ENCODE results near the gene CHST14.

CHST14 gene, protein sequence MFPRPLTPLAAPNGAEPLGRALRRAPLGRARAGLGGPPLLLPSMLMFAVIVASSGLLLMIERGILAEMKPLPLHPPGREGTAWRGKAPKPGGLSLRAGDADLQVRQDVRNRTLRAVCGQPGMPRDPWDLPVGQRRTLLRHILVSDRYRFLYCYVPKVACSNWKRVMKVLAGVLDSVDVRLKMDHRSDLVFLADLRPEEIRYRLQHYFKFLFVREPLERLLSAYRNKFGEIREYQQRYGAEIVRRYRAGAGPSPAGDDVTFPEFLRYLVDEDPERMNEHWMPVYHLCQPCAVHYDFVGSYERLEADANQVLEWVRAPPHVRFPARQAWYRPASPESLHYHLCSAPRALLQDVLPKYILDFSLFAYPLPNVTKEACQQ

DNA sequence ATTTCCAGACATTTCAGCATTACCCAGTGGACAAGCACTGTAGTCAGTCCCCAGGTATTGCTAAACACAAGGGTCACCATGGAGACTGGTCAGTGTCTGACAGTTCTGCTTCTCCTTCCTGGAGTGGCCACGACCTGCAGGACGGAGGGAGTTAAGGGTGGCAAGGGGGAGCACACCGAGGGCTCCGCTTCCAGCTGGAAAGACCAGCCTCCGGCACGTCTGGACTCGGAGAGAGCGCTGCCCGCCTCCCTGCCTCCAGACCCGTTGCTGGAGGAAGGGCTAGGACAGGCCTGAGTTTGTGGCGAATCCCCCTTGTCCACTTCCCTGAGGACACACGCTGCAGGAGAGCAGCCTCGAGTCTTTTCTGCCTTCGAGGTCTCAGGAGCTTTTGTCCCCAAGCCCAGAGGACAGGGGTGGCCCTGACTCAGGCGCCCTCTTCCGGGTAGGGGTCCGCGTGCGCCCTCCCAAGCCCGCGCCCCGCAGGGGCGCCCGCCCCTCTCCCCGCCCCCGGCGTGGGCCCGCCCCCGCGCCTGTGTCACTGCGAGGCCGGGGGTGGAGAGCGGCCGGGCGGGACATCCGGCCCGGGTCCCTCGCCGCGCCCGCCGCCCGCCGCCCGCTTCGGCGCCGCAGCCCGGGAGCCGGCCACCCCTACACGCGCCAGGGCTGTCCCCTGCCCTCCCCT is at the start of gene CHST14:
Gene CHST14 (plus strand): TSS at position 562 of the 682 bp plus-strand sequence. CDS start 230 bp downstream, outside the sequence.
- Histone ChIP-seq H3K27me3 (ENCODE audit: insufficient read depth, low read length) (no peaks in the 10 kb centered on the region), H2AFZ (ENCODE audit: low read length) (no peak within 1 kb of the TSS), H3K36me3 (ENCODE audit: insufficient read depth, low read length) (peaks cover 14% of the 10 kb centered on the region; the same call in 1 of the 2 replicates), H3K79me2 (ENCODE audit: insufficient read depth, low read length) (no peaks in the 10 kb centered on the region), H3K9ac (ENCODE audit: low read length) (peak within 1 kb of the TSS; percentile 77), H3K4me1 (ENCODE audit: insufficient read depth, low read length, severe bottlenecking) (peaks cover 18% of the 10 kb centered on the region), H3K27ac (ENCODE audit: low read depth, low read length, poor library complexity, severe bottlenecking) (peak within 1 kb of the TSS; percentile 48), H3F3A (ENCODE audit: insufficient read depth, low read length) (peaks cover 8% of the 10 kb centered on the region; the same call in 1 of the 2 replicates), H3K4me3 (ENCODE audit: low read depth, low read length, poor library complexity, severe bottlenecking) (peak within 1 kb of the TSS; percentile 82), H3K9me2 (ENCODE audit: low read depth, low read length) (no peaks in the 10 kb centered on the region), H3K9me3 (ENCODE audit: low read length) (no peaks in the 10 kb centered on the region), H4K20me1 (ENCODE audit: insufficient read depth, low read length) (no peaks in the 10 kb centered on the region), H3K4me2 (ENCODE audit: low read length) (peak within 1 kb of the TSS; percentile 100)
- TF ChIP-seq, protein P1, sequence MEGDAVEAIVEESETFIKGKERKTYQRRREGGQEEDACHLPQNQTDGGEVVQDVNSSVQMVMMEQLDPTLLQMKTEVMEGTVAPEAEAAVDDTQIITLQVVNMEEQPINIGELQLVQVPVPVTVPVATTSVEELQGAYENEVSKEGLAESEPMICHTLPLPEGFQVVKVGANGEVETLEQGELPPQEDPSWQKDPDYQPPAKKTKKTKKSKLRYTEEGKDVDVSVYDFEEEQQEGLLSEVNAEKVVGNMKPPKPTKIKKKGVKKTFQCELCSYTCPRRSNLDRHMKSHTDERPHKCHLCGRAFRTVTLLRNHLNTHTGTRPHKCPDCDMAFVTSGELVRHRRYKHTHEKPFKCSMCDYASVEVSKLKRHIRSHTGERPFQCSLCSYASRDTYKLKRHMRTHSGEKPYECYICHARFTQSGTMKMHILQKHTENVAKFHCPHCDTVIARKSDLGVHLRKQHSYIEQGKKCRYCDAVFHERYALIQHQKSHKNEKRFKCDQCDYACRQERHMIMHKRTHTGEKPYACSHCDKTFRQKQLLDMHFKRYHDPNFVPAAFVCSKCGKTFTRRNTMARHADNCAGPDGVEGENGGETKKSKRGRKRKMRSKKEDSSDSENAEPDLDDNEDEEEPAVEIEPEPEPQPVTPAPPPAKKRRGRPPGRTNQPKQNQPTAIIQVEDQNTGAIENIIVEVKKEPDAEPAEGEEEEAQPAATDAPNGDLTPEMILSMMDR (IDR thresholded peaks at IDR 0.05; ENCODE audit: low read length) = no peak
- TF ChIP-seq EZH2 (IDR thresholded peaks at IDR 0.05; ENCODE audit: borderline replicate concordance, low read length) = no peak

DNA sequence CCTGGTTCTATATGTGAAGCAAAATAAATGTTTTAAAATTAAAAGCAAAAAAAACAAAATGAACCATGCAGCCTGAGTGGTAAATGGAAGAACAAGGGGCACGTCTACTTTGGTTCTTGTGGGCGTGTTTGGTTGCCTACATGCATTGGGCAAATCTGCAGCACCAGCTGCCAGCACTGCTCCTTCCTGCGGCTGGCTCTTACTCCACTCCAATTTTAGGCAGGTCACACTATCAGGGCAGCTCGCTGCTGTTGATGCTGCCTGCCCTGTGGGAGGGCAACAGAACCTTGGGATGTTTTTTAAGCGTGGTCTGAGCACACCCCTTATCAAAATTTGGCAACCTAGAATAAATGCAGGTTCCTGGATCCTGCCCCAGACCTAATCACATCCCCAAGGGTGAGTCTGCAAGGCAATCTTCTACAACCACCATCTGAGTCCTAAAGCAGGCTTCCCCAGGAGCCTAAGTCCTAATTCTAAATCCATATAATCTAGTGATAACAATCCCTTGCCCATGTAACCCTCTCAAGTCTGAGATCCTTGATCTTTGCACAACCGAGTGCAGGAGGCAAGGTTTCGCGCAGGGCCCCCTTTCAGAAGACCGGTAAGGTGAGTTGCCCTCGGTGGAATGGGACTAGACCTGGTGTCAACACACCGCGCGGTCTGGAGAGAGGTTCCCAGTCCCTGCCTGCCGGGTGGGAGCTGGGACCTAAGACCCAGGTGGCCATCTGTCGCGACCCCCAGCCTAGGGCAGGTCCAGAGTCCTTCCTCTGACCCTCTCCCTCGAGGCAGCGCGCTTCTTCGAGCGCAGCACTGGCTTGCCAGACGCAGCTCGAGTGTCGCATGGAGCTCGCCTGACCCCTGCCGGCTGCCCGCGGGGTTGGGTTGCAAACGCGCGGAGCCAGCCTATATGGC is 49.3 kb upstream of the CHST14 start:
- no peaks in the 10 kb centered on the region for H3K27me3 ChIP-seq (ENCODE audit: insufficient read depth, low read length)
- no peak overlapping the region for H3K4me2 ChIP-seq (ENCODE audit: low read length)
- TF ChIP-seq, protein P1 (IDR thresholded peaks at IDR 0.05; ENCODE audit: low read length) = peak; percentile 83
- no peak for TF ChIP-seq EZH2 (IDR thresholded peaks at IDR 0.05; ENCODE audit: borderline replicate concordance, low read length)
- H4K20me1 ChIP-seq (ENCODE audit: insufficient read depth, low read length) = no peaks in the 10 kb centered on the region
- no peak overlapping the region for H2AFZ ChIP-seq (ENCODE audit: low read length)
- H3K79me2 ChIP-seq (ENCODE audit: insufficient read depth, low read length) = no peaks in the 10 kb centered on the region
- no peak overlapping the region for H3K9ac ChIP-seq (ENCODE audit: low read length)
- no peaks in the 10 kb centered on the region for H3K4me1 ChIP-seq (ENCODE audit: insufficient read depth, low read length, severe bottlenecking)
- H3K4me3 ChIP-seq (ENCODE audit: low read depth, low read length, poor library complexity, severe bottlenecking) = no peak overlapping the region
- no peaks in the 10 kb centered on the region for H3F3A ChIP-seq (ENCODE audit: insufficient read depth, low read length)
- H3K9me2 ChIP-seq (ENCODE audit: low read depth, low read length) = no peaks in the 10 kb centered on the region
- no peaks in the 10 kb centered on the region for H3K9me3 ChIP-seq (ENCODE audit: low read length)
- no peak overlapping the region for H3K27ac ChIP-seq (ENCODE audit: low read depth, low read length, poor library complexity, severe bottlenecking)
- H3K36me3 ChIP-seq (ENCODE audit: insufficient read depth, low read length) = peaks cover 13% of the 10 kb centered on the region

DNA sequence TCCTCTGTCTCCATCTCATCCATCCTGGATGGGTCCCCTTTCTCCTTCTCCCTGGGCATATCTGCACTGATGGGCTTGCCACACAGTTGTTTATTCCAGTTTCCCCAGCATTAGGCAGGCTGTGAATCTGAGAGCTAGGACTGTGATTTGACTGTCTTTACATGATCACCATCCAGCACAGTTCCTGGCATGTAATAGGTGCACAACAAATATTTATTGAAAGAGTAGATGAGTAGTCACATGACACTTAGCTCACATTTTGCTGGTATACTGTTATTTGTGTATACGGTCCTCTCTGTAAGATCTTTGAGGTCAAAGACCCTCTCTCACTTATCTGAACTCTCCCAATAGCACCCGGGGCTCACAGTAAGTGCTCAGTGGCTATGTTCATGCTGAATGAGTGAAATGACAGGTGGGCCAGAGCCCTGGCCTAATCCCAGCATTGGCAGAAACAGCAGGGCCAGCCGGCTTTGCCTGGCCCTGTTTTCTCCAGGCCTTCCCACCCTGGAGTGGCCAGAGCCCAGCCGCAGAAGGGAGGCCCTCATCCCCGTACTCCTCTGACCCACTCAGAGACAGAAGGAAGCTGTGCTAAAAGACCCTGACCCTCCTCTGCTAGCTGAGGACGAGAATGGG is 46.2 kb upstream of the CHST14 start:
- H3K27ac ChIP-seq (ENCODE audit: low read depth, low read length, poor library complexity, severe bottlenecking) = no peak overlapping the region
- no peaks in the 10 kb centered on the region for H3K79me2 ChIP-seq (ENCODE audit: insufficient read depth, low read length)
- H3K9ac ChIP-seq (ENCODE audit: low read length) = no peak overlapping the region
- no peaks in the 10 kb centered on the region for H3K9me3 ChIP-seq (ENCODE audit: low read length)
- H3F3A ChIP-seq (ENCODE audit: insufficient read depth, low read length) = no peaks in the 10 kb centered on the region
- no peak overlapping the region for H3K4me2 ChIP-seq (ENCODE audit: low read length)
- TF ChIP-seq, protein P1 (IDR thresholded peaks at IDR 0.05; ENCODE audit: low read length) = no peak
- TF ChIP-seq EZH2 (IDR thresholded peaks at IDR 0.05; ENCODE audit: borderline replicate concordance, low read length) = no peak
- H3K4me1 ChIP-seq (ENCODE audit: insufficient read depth, low read length, severe bottlenecking) = no peaks in the 10 kb centered on the region
- H3K4me3 ChIP-seq (ENCODE audit: low read depth, low read length, poor library complexity, severe bottlenecking) = no peak overlapping the region
- no peak overlapping the region for H2AFZ ChIP-seq (ENCODE audit: low read length)
- H3K9me2 ChIP-seq (ENCODE audit: low read depth, low read length) = no peaks in the 10 kb centered on the region
- no peaks in the 10 kb centered on the region for H4K20me1 ChIP-seq (ENCODE audit: insufficient read depth, low read length)
- no peaks in the 10 kb centered on the region for H3K36me3 ChIP-seq (ENCODE audit: insufficient read depth, low read length)
- no peaks in the 10 kb centered on the region for H3K27me3 ChIP-seq (ENCODE audit: insufficient read depth, low read length)
